ENCODE results near the gene ZNF568. TPM values are rescaled to one million over a fixed set of nuclear protein-coding genes. Genes with fewer than 3 reads are reported as not detected.
A peak's percentile ranks its signal among the peaks of the same experiment; 100 is the strongest.

The ZNF568 gene
- total RNA-seq, 2 donors from 2014 or later: 6.2 to 6.8 TPM

DNA sequence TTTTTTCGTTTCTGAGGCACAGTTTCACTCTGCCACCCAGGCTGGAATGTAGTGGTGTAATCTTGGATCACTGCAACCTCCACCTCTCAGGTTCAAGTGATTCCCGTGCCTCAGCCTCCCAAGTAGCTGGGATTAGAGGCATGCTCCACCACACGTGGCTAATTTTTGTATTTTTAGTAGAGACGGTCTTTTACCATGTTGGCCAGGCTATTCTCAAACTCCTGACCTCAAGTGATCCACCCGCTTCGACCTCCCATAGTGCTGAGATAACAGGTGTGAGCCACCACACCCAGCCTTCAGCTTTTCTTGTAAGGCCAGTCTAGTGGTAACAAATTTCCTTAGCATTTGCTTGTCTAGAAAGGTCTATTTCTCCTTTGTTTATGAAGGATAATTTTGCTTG is 46.2 kb downstream of the ZNF568 start:
- TF ChIP-seq, protein P1, sequence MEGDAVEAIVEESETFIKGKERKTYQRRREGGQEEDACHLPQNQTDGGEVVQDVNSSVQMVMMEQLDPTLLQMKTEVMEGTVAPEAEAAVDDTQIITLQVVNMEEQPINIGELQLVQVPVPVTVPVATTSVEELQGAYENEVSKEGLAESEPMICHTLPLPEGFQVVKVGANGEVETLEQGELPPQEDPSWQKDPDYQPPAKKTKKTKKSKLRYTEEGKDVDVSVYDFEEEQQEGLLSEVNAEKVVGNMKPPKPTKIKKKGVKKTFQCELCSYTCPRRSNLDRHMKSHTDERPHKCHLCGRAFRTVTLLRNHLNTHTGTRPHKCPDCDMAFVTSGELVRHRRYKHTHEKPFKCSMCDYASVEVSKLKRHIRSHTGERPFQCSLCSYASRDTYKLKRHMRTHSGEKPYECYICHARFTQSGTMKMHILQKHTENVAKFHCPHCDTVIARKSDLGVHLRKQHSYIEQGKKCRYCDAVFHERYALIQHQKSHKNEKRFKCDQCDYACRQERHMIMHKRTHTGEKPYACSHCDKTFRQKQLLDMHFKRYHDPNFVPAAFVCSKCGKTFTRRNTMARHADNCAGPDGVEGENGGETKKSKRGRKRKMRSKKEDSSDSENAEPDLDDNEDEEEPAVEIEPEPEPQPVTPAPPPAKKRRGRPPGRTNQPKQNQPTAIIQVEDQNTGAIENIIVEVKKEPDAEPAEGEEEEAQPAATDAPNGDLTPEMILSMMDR (IDR thresholded peaks at IDR 0.05): no peak
- H3K36me3 ChIP-seq: no peaks in the 10 kb centered on the region

DNA sequence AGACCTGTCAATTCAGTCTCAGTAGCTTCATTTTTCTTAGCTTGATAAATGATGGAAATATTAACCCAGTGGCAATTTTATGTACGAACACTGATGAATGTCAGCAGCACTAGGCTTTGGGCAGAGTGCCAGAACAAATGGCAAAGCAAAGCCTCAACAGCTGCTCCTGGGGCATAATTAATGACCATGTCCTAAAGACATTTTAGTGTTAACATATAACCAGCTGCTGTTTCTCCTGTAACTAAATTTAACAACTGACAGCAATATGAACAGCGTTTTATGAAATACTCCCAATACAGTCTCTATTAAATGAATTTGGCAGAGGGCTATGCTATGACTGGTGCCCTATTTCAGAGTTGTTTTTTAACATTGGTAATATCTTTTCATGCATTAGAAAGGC is 47.1 kb downstream of the ZNF568 start:
- TF ChIP-seq, protein P1 (IDR thresholded peaks at IDR 0.05): no peak
- no peak overlapping the region for H3K27ac ChIP-seq

More for the DNA sequence above, 46.2 kb downstream of the ZNF568 start:
- Histone ChIP-seq H3K27ac (no peak overlapping the region), H3K4me1 (no peaks in the 10 kb centered on the region), H3K9me3 (peaks cover 0 to 41% of the 10 kb centered on the region in 2 donors), H3K4me3 (no peak overlapping the region), H3K27me3 (no peaks in the 10 kb centered on the region)
- DNase-seq (ENCODE audit: low spot score): no peak

DNA sequence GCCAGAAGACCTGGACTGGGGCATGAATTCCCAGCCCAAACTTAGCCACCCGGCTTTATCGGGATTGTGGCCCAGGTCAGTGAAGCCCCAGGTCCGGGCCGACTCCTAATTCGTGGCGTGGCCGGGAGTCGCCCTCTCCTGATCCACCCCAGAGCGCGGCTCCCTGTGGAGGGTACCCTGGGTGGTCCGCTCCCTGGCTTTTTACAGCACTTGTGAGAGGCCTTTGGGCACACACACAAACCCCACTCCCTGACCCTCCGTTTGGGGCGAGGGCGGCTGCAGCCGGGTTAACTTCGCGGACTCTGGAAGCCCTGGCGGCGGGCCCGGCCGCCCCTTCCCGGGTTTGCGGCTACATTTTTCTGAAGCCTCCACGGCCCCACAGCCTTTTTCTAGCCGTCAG is 56.4 kb downstream of the ZNF568 start:
- Histone ChIP-seq H3K27ac (peak overlapping the region; percentile 69 to 80), H3K4me1 (peaks cover 0 to 13% of the 10 kb centered on the region in 2 donors), H3K4me3 (peak overlapping the region; percentile 45 to 64), H3K36me3 (no peaks in the 10 kb centered on the region), H3K27me3 (no peaks in the 10 kb centered on the region), H3K9me3 (no peaks in the 10 kb centered on the region)
- TF ChIP-seq, protein P1 (IDR thresholded peaks at IDR 0.05): no peak
- DNase-seq (ENCODE audit: low spot score): no peak

More for the DNA sequence above, 47.1 kb downstream of the ZNF568 start:
- Histone ChIP-seq H3K9me3 (peaks cover 0 to 34% of the 10 kb centered on the region in 2 donors), H3K4me1 (no peaks in the 10 kb centered on the region), H3K36me3 (no peaks in the 10 kb centered on the region), H3K27me3 (no peaks in the 10 kb centered on the region), H3K4me3 (no peak overlapping the region)
- no peak for DNase-seq (ENCODE audit: low spot score)

DNA sequence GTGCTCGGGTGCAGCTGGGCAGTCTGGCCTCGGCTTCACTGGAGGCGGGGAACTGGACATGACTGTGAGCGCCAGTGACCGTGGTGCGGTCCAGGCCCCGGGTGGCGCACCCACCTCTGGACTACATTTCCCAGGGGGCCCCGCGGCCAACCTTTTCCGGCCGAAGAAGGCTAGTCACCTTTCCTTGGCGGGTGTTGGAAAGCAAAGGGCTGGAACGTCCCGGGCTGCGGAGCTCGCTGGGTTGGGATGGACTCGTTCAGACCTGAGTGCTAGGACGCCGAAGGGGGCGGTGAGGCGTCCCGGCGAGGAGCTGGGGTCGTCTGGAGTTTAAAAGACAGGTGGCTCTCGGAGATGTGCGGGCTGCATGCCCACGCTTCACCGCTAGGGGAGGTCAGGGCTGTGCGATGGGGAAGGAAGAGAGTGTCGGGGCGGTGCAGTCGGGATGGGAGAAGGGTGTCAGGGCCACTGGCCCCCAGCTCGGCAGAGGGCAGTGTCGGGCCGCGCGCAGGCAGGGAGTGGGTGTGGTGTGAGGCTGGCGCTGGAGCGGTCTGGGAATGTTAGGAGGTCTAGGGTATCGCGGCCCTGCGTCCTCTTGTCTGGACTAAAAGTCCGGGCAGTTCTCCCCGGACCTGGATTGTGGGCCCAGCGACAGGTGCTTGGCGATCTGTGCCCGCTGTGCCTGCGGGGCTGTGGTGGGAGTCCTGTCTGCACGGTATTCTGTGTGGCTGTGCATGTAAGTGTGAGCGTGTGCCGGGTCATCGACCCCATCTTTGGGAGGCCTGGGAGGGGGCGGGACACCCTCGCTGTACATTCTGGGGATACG is 57.1 kb downstream of the ZNF568 start:
- TF ChIP-seq, protein P1 (IDR thresholded peaks at IDR 0.05): peak; percentile 98 to 99
- no peaks in the 10 kb centered on the region for H3K36me3 ChIP-seq
- H3K4me1 ChIP-seq: peaks cover 0 to 13% of the 10 kb centered on the region in 2 donors
- peak overlapping the region; percentile 69 to 80 for H3K27ac ChIP-seq
- H3K4me3 ChIP-seq: peak overlapping the region; percentile 45 to 64
- DNase-seq (ENCODE audit: low spot score): peak; percentile 81
- H3K9me3 ChIP-seq: no peaks in the 10 kb centered on the region
- no peaks in the 10 kb centered on the region for H3K27me3 ChIP-seq

DNA sequence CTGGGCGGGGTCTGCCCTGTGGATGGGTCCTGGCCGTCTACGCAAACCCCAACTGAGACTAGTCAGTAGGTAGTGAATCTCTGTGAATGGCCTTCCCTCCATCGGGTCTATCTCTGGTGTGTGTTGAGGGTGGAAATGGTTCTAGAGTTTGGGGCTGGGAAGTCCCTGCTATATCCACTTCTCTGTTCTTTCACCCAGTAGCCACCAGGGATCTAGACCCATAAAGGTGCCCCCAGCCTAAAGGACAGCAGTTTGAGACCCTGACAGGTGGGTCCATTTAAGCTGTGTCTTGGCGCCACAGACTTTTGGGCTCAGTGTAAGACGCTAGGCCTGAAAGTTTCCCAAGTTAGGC is 57.7 kb downstream of the ZNF568 start:
- no peaks in the 10 kb centered on the region for H3K9me3 ChIP-seq
- TF ChIP-seq, protein P1 (IDR thresholded peaks at IDR 0.05): no peak
- H3K27ac ChIP-seq: peak overlapping the region; percentile 69 to 80
- H3K4me1 ChIP-seq: peaks cover 0 to 13% of the 10 kb centered on the region in 2 donors
- no peaks in the 10 kb centered on the region for H3K36me3 ChIP-seq
- no peaks in the 10 kb centered on the region for H3K27me3 ChIP-seq
- H3K4me3 ChIP-seq: peak overlapping the region in 1 of 2 donors; percentile 64
- DNase-seq (ENCODE audit: low spot score): no peak
